Ecto neural progenitor cell (in vitro differentiated cells): ENCODE results near the gene CLDN4.
"Not testable (repeated sequence)": the region's sequence is repeated elsewhere in the genome, so short reads cannot be mapped to it uniquely, and the experiment has no call there.

Source experiments
- DNase-seq: peaks from one replicate; pipeline ENCODE4 v3.0.0-alpha.2; 2018; ENCODE audit warnings: low spot score

CLDN4 gene

GRCh38 chr7:73823873-73824592 lies 6.8 kb upstream of the CLDN4 start:
- DNase-seq: no peak

- no peak for DNase-seq
Observed at GRCh38 chr7:73824986-73825385, 5.8 kb upstream of the CLDN4 start.

- no peak for DNase-seq
Observed at GRCh38 chr7:73827567-73828106, 3.2 kb upstream of the CLDN4 start.

GRCh38 chr7:73828107-73828803 lies 2.5 kb upstream of the CLDN4 start:
- no peak for DNase-seq

- DNase-seq: no peak
Observed at GRCh38 chr7:73828972-73829371, 1.8 kb upstream of the CLDN4 start.

- no peak for DNase-seq
Observed at GRCh38 chr7:73829505-73829904, 1.3 kb upstream of the CLDN4 start.

- no peak for DNase-seq
Observed at GRCh38 chr7:73829921-73830680, 695 bp upstream of the CLDN4 start.

GRCh38 chr7:73831584-73831833 lies 713 bp downstream of the CLDN4 start:
- DNase-seq: peak; percentile 58

GRCh38 chr7:73831834-73832651 lies 1.2 kb downstream of the CLDN4 start:
- peak; percentile 66 for DNase-seq

GRCh38 chr7:73832806-73833205 lies 2.0 kb downstream of the CLDN4 start:
- no peak for DNase-seq

GRCh38 chr7:73833251-73833919 lies 2.6 kb downstream of the CLDN4 start:
- DNase-seq: no peak

- DNase-seq: no peak
Observed at GRCh38 chr7:73834626-73835191, 3.9 kb downstream of the CLDN4 start.

- DNase-seq: not testable (repeated sequence)
Observed at GRCh38 chr7:73837167-73837566, 6.4 kb downstream of the CLDN4 start.

- no peak for DNase-seq
Observed at GRCh38 chr7:73838642-73839041, 7.8 kb downstream of the CLDN4 start.

GRCh38 chr7:73839290-73839689 lies 8.5 kb downstream of the CLDN4 start:
- DNase-seq: no peak

GRCh38 chr7:73839743-73840714 lies 9.2 kb downstream of the CLDN4 start:
- DNase-seq: no peak

GRCh38 chr7:73840715-73841379 lies 10.1 kb downstream of the CLDN4 start:
- no peak for DNase-seq

- DNase-seq: peak; percentile 67
Observed at GRCh38 chr7:73841689-73842066, 10.9 kb downstream of the CLDN4 start.
